ENCODE measurements around the gene ISM1.
A peak's percentile ranks its signal among the peaks of the same experiment; 100 is the strongest.

The ISM1 gene

DNA sequence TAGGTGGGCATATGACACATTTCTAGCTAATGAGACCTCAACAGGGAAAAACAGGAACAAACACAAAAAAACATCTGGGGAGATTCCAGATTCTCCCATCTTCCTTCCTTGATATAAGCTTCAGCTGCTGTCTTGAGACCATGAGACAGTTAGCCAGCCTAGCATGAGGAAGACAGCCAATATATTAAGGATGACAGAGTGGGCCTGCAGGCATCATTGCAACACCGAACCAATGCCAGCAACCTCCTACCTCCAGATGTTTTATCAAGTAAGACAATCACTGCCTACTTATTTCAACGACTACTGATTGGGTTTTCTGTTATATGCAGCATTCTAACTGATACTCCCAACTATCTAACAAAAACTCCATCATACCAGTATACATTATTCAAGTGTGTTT is 119.0 kb downstream of the ISM1 start:
- DNase-seq = no peak
- in situ Hi-C loops (cut with HindIII; ENCODE audit: low pct_ligation_motif_present, low sequenced_read_pairs) = no loop called here
- H3K27ac ChIP-seq = no peak overlapping the region
- no peaks in the 10 kb centered on the region for H3K36me3 ChIP-seq (replicated peaks)
- H3K27me3 ChIP-seq (replicated peaks) = no peaks in the 10 kb centered on the region
- no peak overlapping the region for H3K4me3 ChIP-seq (ENCODE audit: low read depth, low read length)
- TF ChIP-seq, protein P1, sequence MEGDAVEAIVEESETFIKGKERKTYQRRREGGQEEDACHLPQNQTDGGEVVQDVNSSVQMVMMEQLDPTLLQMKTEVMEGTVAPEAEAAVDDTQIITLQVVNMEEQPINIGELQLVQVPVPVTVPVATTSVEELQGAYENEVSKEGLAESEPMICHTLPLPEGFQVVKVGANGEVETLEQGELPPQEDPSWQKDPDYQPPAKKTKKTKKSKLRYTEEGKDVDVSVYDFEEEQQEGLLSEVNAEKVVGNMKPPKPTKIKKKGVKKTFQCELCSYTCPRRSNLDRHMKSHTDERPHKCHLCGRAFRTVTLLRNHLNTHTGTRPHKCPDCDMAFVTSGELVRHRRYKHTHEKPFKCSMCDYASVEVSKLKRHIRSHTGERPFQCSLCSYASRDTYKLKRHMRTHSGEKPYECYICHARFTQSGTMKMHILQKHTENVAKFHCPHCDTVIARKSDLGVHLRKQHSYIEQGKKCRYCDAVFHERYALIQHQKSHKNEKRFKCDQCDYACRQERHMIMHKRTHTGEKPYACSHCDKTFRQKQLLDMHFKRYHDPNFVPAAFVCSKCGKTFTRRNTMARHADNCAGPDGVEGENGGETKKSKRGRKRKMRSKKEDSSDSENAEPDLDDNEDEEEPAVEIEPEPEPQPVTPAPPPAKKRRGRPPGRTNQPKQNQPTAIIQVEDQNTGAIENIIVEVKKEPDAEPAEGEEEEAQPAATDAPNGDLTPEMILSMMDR (IDR thresholded peaks at IDR 0.05; ENCODE audit: low read depth, low read length, missing control alignments) = no peak

DNA sequence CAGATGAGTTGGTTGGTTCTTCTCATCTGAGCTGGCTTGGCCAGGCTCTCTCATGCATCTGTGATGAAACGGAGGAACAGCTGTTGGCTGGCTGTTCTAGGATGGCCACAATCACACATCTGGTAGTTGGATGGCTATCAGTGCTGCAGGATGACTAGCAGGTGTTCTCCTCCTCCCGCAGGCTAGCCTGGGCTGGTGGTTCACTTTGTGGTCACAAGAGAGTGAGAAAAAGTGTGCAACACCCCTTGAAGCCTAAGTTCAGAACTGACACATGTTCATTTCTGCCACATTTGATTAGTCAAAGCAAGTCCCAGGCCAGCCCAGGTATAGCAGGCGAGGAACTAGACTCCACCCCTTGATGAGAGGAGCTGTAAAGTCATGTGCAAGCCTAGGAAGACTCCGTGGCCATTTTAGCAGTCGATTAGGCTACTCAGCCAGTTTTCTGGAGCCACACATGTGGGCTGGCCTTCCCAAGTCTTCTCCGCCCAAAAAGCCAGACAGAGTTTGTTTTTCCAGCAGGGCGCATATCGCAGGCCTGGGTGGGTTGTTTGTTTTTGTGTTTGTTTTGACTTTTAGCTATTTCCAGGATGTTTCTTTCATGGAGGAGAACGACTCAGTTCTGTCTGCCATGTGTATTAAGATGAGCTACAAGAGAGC is 120.8 kb downstream of the ISM1 start:
- Histone ChIP-seq H3K36me3 (replicated peaks) (no peaks in the 10 kb centered on the region), H3K27ac (no peak overlapping the region), H3K4me3 (ENCODE audit: low read depth, low read length) (no peak overlapping the region), H3K27me3 (replicated peaks) (no peaks in the 10 kb centered on the region)
- TF ChIP-seq, protein P1 (IDR thresholded peaks at IDR 0.05; ENCODE audit: low read depth, low read length, missing control alignments) = no peak
- in situ Hi-C loops (cut with HindIII; ENCODE audit: low pct_ligation_motif_present, low sequenced_read_pairs) = no loop called here
- DNase-seq = no peak

DNA sequence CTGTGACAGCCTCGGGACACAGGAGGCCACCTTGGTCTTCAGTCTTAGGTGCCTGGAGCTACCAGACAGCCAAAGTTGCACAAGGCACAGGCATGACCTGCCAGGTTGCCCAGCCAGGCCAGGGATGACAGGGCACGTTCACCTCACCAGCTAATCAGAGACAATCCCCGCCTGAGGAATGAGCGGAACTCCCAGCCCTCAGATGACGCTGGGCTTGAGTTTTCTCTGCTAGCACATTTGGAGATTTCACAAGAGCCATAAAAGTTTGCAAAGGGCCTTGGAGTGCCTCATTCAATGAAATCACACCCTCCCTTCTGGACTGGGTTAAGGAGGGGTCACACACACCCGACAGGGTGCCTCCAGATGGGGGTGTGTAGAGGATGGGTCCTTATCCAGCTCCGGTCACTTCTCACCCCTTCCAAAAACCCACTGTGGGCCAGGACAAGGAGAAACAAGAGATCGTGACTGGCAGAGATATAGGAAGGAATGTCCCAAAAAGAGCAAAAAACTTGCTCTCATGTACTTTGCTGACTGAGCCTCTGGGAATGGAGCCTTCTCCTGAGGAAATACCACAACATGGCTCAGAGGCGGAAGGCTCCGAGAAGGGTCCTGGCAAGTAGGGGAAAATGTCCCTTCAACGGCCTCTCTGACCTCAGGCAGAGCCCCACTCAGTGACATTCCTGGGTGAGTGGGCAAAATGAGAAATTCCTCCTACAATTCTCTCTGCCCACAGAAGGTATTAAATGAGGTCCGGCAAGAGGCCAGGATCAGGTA is 121.6 kb downstream of the ISM1 start:
- Histone ChIP-seq H3K27ac (no peak overlapping the region), H3K4me3 (ENCODE audit: low read depth, low read length) (no peak overlapping the region), H3K27me3 (replicated peaks) (no peaks in the 10 kb centered on the region), H3K36me3 (replicated peaks) (no peaks in the 10 kb centered on the region)
- in situ Hi-C loops (cut with HindIII; ENCODE audit: low pct_ligation_motif_present, low sequenced_read_pairs) = no loop called here
- no peak for DNase-seq
- TF ChIP-seq, protein P1 (IDR thresholded peaks at IDR 0.05; ENCODE audit: low read depth, low read length, missing control alignments) = no peak

DNA sequence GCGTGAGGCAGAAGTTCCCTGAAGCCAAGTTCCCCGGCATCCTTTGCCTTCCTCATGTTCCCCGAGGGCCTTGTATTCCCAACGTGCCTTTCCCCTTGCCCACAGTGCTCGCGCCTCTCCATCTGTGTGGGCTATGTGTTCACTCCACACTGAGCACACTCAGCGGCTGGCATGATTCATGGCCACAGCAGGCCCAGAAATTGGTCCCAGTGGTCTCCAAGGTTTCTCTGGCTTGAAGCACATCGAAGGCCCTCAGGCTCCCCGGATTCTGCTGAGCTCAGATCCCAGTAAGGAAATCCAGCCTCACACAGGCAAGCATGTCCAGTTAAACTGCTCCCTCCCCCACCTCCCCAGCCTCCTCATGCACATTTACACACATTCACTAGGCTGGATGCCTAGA is 123.6 kb downstream of the ISM1 start:
- TF ChIP-seq, protein P1 (IDR thresholded peaks at IDR 0.05; ENCODE audit: low read depth, low read length, missing control alignments) = no peak
- H3K4me3 ChIP-seq (ENCODE audit: low read depth, low read length) = no peak overlapping the region
- DNase-seq = no peak
- no peaks in the 10 kb centered on the region for H3K27me3 ChIP-seq (replicated peaks)
- no peaks in the 10 kb centered on the region for H3K36me3 ChIP-seq (replicated peaks)
- in situ Hi-C loops (cut with HindIII; ENCODE audit: low pct_ligation_motif_present, low sequenced_read_pairs) = no loop called here
- H3K27ac ChIP-seq = no peak overlapping the region

DNA sequence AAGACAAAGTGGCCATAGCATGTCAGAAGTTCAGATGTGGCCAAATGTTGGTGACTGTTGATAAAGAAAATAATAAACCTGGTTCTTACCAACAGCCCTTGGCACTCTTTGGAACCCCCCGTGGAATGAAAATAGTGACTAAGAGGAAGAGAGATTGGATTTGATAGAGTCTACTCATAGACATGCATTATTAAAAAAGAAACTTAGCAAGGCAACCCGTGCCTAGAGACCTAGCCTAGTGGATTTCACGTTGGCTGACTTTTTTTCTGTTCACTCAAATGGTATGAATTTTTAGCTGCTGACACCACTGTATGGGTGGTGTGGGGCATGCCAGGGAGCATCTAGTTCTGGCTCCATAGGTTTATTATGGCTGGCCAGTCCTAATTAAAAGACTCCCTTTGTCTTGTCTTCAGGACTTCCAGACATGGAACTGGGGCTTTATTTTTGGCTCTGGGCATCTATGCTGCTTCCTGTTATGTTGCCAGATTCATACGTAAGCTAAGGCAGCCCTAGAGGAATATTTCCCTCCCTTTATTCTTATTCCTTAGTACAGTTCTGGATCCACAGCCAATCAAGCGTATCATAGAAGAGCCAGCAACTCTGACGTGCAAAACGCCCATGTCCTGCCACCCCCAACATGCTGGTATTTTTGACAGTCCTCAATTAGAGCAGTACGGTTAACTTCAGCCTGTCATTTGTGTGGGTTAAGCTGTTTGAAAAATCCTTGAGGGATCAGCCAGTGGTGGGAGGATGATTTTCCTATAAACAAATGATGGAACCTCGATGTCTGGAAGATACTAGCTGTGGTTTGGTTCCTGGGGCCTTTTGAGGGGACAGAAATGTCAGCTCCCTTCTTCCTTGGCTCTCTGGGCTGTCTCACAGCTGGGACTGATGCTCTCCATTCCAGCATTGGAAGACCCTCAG is 127.5 kb downstream of the ISM1 start:
- H3K4me3 ChIP-seq (ENCODE audit: low read depth, low read length) = no peak overlapping the region
- DNase-seq = peak; percentile 24
- H3K27me3 ChIP-seq (replicated peaks) = no peaks in the 10 kb centered on the region
- in situ Hi-C loops (cut with HindIII; ENCODE audit: low pct_ligation_motif_present, low sequenced_read_pairs) = no loop called here
- TF ChIP-seq, protein P1 (IDR thresholded peaks at IDR 0.05; ENCODE audit: low read depth, low read length, missing control alignments) = no peak
- no peaks in the 10 kb centered on the region for H3K36me3 ChIP-seq (replicated peaks)
- H3K27ac ChIP-seq = no peak overlapping the region

Measured in brain microvascular endothelial cell (primary cell).